GM21515 (cell line): Measurements from ENCODE around the gene CDH4.

Experiments used
- ATAC-seq: cut with Tn5 transposase; IDR thresholded peaks from one replicate; pipeline ENCODE4 v1.9.1; 2021; ENCODE audit not compliant: unreplicated experiment

CDH4 gene

DNA sequence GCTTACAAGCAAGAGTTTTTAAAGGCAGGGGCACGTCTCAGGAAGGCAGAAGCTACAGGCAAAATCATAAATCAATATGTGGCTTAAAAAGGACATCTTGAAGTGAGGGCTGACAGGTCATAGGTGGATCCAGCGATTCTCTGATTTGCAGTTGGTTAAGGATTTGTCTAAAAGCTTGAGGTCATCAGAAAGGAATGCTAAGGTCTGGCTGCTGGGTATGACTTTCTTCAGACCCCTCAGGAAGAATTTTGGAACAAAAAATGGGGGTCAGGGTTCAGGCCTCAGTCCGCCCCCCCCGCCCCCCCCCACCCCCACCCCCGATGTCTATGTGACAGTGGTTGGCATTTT lies 261.9 kb downstream of the CDH4 start:
- ATAC-seq = no peak

DNA sequence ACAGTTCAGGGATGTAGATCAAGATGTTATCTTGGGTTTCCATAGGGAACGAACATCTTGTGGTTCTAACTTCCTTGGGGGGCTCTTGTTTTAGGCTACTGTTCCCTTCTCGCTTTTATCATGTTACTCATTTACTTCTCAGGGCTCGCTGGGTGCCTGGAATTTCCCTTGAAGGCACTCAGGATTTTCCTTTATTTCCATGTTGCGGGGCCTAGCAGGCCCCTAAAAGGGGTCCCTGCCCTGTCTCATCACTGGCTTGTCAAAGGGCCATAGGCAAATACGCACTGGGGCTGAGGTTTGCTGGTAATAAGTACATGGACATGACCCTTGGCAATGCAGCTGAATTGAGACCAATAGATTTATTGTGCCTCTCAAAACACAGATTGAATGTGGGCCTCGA lies 262.3 kb downstream of the CDH4 start:
- no peak for ATAC-seq

DNA sequence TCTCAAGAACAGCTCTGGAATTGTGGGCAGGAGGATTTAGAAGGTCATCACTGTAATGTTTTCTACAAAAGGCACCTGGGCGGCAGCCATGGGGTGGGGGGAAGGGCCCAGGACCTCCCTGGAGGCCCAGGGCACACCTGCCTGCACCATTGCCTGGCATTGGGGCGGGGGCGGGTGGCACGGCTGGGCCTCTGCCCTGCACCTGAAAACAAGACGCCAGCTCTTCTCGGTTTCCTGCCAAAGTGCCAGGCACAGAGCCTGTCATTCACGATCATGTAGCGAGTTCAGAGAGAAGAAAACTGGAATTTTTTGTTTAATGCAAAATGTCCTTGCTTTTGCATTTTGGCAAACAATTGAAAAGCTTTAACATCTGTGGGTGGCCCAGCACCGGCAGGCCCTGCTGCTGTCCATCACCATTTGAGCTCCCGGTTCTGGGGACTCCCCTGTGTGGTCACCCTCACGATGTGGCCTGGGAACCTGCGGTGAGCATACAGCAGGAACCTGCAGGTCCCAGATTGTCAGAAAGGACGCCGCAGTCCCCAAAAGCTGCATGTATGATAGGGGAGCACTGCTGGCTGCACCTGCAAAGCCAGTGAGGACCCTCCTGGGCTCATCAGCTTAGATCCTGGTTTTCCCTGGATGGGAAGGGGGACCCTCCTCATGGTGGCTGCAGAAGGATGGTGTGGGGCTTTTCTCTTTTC lies 262.9 kb downstream of the CDH4 start:
- no peak for ATAC-seq

DNA sequence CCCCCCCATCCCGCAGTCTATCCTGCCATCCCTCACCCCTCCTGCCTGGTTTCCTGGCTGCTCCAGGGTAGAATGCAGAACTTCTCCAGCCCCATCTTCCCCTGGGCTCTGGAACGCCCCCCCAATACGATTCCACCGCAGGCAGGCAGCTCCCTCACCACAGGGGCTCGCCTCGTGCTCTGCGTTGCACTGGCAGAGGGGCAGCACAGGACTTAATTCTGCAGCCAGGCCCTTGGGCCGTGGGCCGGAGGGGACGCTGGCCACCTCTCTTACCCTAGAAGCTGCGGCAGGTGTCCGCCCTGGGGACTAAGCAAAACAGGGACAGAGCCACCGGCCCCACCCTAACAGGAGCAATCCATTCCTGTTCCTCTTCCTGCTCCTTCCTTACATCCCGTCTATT lies 263.9 kb downstream of the CDH4 start:
- ATAC-seq = no peak

DNA sequence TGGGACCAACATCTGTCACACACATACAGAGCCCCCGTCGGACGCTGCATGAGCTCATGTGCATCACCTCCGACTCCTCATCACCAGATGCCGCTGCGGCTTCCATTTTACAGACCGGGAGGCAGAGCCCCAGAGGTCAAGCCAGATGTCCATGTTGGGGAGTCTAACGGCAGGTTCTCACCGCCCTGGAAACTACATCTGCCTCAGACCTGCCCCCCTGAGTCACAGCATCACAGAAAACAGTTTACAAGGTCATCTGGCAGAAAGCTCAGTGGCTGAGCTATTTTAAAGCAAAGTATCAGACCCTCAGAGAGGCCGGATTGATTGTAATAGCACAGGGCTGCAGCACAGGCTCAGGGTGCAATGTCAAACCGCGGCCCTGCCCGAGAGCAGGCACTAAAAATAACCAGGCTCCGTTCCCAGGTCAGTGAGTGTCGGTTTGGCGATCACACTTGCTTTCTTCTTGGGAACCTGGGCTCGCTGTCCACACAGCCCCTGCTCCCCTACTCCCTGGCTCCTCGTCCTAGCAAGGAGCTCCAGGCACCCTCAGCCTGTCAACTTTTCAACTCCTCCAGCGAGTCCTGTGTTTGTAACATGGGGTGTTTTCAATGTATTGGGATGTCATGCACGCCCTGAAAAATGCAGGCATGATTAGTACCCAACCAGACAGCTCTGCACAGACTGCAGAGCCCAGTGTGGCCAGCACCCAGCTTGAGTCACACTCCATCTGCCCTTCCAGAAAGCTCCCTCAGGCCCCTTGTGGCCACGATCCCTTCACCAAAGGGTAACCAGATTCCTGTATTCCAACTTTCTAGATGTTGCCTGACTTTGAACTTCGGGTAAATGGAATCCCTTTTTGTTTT lies 264.5 kb downstream of the CDH4 start:
- ATAC-seq = no peak

DNA sequence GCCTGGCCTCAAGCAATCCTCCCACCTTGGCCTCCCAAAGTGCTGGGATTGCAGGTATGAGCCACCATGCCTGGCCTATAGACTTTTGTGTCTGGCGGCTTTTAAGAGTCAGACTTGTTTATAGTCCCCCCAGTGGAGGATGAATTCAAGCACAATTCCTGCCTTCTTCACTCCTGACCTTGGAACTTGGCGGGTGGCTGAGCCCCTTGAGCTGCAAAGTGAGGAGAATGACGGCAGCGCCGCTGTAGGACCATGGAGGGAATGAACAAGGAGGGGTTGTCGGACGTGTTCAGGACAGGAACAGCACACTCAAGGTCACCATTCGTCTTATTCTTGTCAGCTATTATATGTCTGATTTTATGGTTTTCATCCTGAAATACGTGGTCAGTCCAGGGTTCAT lies 265.4 kb downstream of the CDH4 start:
- ATAC-seq = no peak

DNA sequence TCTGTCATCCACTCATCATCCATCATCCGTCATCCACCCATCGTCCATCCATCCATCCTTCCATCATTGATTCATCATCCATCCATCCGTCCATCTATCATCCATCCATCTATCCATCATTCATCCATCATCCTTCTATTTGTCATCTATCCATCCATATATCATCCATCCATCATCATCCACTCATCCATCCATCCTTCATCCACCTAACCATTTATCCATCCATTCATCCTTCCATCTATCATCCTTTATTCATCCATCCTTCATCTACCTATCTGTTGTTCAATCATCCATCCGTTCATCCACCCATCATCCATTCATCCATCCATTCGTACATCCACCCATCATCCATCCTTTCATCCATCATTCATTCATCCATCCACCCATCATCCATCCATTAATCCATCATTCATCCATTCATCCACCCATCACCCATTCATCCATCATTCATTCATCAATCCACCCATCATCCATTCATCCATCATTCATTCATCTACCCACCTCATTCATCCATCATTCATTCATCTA lies 266.4 kb downstream of the CDH4 start:
- no peak for ATAC-seq

DNA sequence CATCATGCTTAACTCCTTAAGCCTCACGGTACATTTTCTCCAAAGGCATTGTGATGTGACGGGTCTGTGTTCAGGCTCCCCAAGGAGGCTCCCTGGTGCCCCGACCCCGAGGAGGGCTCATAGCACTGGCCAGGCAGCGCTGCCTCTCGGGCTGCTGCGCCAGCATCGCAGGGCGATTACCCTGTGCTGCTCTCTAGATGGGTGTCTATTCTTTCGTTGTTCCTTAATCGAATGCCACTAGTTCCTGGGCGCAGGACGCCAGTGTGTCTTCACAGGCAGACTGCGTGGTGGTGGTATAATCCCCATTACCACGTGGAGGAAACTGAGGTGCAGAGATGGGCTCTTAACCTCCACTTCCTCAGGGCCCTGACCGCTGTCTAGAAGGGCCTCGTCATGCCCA lies 267.4 kb downstream of the CDH4 start:
- ATAC-seq = no peak

DNA sequence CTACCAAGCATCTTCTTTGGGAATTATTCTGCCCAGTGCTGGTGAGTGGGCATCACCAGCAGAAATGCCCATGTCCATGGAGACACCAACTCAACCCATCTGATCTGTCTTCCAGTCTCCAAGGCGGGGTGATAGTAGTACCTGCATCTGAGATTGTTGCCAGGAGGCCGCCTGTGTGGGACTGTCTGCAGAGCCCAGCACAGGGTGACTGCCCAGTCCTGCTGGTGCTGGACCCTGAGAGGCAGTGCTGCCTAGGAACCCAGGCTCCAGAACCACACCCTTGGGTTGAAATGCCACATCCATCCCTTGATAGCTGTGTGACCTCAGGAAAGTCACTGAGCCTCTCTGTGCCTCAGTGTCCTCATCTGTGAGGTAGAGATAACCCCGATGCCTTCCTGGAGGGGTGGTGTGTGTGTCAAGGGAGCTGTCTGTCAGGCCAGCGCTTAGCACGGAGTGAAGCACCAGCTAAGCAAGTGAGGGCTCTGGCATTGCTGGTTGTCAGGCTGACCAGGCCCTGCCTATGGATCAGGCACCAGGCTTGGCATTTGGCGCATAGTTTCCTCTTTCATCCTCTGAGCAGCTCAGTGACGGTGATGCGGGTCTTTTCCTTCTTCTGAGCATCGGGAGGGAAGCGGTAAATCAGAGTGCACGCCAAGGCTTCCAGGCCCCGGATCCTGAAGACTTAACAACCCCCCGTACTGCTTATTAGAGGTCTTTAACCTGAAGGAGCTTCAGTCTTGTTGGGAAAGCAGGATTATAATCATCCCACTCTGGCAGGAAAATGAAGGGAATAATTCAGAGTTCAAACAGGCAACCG lies 268.2 kb downstream of the CDH4 start:
- ATAC-seq = no peak

DNA sequence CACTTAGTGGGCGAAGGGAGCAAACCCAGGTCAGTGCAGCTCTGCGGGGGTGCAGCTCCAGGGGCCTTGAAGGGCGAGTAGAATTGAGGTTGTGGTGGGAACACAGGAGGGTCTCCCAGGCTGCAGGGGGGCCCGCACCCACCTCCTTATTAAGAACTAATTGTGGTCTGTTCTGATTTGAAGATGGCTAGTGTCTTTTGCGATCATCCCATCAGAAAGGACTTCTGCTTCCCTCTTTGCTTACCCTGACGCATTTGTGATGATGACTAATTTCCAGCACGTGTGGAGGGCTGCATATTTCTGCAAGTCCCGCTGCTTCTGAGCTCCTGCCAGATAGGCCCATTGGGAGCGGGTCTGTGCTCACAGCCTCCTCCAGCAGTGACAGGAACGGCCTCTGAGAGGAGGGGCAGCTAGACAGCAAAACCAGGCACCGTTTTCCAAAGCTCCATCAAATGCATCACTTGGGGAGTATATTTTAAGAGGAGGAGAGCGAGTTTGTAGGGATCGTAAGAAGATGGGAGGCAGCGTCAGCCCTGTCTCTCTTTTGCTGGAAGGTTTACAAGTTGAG lies 268.9 kb downstream of the CDH4 start:
- ATAC-seq = no peak

DNA sequence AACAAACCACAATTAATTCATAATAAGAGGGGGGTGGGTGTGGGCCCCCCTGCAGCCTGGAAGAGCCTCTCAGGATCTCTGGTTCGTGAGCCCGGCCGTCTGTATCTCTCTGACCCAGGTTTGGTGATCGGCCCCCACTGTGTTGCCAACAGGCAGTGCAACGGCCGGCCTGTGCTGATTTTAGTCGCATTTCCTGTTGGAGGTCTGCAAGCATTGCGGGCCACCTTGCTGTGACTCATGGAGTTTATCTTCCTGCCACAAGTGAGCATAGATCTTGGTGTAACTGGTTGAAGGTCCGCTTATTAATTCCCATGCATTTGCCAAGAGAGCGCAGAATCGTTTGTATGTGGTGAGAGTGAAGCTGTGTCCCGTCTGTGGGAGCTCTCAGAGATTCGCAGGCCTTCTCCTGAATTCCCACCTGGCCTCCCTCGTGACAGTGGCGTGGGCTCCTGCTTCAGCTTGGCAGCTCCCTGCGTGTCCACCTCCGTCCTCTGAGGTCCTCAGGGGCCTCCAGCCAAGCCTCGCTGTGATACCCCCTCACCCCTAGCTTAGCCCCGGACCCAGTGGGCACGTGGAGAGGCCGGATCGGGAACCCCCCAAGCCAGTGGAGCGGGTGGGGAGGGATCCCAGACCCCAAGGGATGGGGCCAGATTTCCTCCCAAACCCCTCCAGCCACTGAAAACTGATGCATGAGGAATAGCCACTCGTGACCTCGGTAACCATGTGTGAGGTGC lies 269.8 kb downstream of the CDH4 start:
- no peak for ATAC-seq

DNA sequence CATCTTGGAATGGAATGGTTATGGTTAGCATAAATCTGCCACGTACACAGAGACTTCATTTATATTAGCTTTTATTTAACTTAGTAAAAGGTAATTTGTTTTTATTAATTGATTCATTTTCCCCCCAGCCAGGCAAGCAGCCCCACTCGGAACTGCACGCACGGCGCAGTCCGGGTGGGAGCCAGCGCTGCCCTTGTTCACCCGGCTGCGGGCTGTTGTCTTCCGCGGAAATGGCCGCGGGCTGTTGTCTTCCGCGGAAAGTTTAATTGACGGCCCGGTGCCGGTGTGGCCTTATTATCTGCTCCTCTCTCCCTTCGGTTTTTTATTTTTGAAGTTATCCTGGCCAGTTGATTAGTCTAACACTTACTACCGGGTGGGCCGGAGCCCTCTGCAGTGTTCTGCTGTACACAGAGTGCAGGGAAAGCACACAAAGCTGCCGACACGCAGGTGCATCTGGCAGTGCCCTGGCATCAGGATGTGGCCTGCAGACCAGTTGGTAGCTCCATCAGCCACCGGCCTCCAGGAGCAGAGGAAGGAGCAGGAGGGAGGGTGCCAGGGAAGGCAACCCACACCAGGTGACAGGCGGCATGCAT lies 270.5 kb downstream of the CDH4 start:
- no peak for ATAC-seq

DNA sequence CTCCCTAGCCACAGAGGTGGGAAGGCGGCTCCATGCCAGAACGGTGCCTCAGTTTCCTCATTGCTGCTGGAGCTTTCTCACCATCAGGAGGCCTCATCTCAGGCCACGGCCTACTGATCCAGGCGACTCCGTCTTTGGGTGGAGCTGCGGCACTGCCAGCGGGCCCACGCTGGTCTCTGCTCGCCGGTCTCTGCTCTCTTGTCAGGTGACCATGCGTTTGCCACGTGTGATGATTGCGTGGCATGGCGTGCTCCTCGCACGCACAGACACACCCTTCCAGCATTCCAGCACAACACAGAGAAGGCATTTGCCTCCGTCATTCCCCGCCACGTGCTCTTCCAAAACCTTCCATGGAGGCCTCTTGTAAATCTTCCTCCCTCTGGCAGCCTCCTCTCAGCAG lies 271.1 kb downstream of the CDH4 start:
- ATAC-seq = no peak

DNA sequence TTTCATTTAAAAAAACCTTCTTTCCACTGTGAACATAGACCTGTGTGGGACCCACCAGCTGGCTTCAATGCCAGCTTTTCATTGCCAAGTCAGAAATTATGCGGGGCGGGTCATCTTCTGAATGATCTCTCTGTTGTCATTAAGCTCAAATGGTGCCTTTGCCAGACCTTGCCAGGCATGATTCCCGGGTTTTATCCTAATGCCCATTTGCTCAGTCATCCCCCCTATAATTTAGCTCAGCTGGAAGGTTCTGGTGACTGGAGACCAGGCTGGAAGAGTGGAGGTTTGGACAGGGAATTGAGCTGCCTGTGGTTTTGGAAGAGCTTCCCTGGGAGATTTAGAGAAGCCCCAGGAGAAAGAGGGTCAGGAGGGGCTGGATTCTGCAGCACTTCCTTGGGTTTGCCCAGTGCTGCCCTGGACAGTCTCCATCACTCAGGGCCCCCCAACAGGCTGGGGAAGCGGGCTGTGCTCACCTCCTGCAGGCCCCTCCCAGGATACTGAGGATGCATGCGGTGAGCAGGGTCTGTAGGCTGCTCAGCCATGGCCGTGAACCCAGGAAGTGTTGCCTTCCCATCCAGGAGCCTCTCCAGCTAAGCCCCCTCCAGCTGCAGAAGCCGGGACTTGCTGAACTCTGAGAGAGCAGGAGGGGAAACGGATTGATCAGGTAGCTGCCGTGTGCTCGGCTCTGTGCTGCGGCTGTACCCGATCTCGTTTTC lies 273.0 kb downstream of the CDH4 start:
- no peak for ATAC-seq

DNA sequence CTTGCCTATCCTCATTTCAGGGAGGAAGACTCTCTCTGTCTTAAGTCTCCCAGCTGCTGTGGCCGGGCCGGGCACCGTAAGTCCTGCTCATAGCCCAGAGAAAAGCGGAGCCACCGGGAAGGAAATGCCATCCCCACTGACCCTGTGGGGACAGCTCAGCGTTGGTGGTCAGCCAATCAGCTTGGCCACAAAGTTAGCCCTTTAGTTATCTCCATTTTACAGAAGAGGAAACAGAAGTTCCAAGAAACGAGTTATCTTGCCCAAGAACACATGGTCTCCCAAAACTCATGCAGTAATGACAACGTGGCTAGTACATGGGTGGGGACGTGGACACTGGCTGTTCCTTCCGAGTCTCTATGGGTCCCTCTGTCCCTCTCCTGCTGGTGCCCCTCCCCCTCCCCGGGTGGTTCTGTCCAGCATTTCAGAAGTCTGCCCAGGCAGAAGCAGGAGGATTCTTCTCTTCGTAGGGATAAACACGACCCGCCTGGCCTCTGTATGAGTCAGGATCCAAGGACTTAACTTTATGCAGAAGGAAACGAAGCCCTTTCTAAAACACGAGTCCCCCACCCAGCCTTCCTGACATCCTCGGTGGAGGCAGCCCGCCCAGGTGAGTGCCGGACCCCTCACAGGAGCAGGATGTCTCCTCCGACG lies 273.8 kb downstream of the CDH4 start:
- ATAC-seq = no peak

DNA sequence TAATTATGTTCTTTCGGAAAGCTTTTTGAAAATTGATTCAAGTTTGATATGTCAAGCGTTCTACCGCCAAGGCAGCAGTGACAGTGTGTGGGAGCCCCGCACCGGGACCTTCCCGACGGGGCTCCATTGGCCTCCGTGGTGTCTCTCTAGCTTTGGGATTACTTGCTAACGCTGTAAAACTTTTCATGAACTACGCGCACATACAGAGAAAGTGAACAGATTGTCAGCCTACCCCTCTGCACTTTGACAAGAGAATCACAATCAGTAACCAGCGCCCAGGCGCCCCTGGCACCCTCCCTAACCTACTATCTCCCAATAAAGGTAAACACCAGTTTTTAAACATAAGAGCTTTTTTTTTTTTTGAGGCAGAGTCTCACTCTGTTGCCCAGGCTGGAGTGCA lies 274.8 kb downstream of the CDH4 start:
- no peak for ATAC-seq

DNA sequence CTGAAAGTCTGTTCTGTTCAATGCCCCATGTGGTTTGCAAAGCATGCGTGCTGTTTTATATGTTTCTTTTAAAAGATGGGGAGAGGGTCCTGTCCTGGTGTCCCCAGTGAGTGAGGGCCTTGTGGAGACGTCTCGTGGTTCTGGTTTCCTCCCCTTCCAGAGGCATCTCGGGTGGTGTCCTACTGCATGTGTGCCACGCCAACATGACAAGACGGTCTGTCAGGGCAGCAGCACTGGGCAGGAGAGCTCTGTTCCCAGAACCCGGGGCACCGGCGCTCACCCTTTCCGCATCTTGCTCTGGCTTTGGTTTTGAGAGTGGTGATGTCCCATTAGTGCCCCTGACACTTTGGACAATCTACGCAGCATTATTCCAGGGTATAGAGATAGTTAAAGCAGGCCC lies 275.6 kb downstream of the CDH4 start:
- no peak for ATAC-seq

DNA sequence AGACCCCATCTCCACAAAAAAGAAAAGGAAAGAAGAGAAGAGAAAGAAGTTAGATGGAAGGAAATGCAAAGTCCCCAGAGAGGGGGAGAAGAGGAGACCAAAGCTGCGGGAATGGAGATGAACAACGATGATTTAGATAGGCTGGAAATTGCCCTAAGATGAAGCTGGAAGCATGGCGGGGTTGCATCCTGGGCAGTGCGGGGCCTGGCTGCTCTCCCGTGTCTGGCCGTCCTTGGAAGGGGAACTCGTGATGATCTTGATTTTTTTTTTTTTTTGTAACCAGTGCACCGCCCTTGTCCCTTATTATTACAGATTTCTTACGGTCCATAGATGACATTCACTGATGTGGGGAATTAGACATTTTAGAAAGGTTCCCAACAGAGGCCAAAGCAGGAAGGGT lies 276.5 kb downstream of the CDH4 start:
- no peak for ATAC-seq

DNA sequence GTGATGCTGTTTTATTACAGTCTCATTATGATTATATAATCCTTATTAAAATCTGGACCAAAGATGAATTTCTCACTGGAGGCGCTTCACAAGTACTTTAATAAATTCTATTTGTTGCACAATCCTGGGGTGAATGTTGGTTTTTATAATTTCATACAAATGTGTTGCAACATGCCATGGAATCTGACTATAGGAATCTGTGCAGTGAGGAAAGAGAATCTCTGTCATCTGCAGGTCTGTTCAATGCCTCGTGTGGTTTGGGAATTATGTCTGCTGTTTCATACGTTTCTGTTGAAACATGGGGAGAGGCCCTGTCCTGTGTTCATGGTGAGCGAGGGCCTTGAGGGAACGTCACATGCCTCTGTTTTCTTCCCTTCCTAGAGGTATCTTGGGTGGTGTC lies 277.3 kb downstream of the CDH4 start:
- ATAC-seq = no peak
